ENCODE measurements around the gene METTL5.
"Not testable (repeated sequence)": the region's sequence is repeated elsewhere in the genome, so short reads cannot be mapped to it uniquely, and the experiment has no call there.

DNA sequence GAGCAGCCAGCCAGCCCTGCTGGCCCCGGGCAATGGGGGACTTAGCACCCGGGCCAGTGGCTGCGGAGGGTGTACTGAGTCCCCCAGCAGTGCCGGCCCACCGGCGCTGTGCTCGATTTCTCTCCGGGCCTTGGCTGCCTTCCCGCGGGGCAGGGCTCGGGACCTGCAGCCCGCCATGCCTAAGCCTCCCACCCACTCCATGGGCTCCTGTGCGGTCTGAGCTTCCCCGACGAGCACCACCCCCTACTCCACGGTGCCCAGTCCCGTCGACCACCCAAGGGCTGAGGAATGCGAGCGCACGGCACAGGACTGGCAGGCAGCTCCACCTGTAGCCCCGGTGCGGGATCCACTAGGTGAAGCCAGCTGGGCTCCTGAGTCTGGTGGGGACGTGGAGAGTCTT, 16.9 kb upstream of the METTL5 start:
- TF ChIP-seq, protein P1, sequence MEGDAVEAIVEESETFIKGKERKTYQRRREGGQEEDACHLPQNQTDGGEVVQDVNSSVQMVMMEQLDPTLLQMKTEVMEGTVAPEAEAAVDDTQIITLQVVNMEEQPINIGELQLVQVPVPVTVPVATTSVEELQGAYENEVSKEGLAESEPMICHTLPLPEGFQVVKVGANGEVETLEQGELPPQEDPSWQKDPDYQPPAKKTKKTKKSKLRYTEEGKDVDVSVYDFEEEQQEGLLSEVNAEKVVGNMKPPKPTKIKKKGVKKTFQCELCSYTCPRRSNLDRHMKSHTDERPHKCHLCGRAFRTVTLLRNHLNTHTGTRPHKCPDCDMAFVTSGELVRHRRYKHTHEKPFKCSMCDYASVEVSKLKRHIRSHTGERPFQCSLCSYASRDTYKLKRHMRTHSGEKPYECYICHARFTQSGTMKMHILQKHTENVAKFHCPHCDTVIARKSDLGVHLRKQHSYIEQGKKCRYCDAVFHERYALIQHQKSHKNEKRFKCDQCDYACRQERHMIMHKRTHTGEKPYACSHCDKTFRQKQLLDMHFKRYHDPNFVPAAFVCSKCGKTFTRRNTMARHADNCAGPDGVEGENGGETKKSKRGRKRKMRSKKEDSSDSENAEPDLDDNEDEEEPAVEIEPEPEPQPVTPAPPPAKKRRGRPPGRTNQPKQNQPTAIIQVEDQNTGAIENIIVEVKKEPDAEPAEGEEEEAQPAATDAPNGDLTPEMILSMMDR (IDR thresholded peaks at IDR 0.05) = not testable (repeated sequence)
- not testable (repeated sequence) for TF ChIP-seq EP300, POLR2A (IDR thresholded peaks at IDR 0.05)

Measured in upper lobe of left lung (tissue), 4 donors.